KBM-7 (cell line): ENCODE measurements around the gene POLR1A.
A peak's percentile ranks its signal among the peaks of the same experiment; 100 is the strongest.

Source experiments
- DNase-seq: peaks from one replicate; pipeline ENCODE4 v3.0.0-alpha.2; 2015
- in situ Hi-C: fragments of 300-500 bp; cut with MboI; formaldehyde crosslinking; loops from 2 replicates; pipeline ENCODE4 v1.14.3; 2020; ENCODE audit warnings: low sequenced_read_pairs, low pct_unique_long_range_greater_than_20kb, mixed read lengths

POLR1A gene

DNA sequence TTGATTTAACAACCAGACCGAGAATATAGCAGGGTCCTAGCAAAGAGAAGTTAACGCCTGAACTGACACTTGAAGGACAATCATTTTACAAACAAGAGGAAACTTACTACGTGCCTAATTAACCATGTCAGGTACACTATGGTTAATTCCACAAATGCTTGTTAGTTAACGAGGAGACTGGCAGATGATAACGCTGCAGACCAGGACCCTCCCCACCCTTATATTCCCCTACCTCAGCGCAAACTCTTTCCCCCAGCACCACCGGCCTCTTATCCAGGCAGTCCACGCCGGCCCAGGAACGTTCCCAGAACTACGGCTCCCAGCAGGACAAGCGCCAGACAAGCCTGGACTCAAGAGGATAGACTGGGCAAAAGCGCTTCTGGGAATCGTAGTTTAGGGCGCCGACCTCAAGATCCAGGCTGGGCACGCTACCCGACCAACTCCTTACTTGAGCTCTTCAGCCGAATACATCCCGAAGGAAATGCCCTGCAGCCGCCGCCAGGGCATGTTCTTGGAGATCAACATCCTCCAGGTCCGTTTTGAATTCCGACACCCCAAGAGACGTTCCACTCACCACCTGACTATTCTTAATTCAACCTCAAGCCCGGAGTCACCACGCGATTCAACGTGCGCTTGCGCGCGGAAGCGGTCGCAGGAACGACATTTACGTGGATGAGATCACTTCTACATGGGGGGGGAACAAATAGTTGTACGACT, at the start of gene POLR1A:
Gene POLR1A, minus strand, starts transcription at position 635 of the 717 bp plus-strand sequence. Its CDS starts 110 bp downstream, at position 525.
- DNase-seq: peak; percentile 97
- in situ Hi-C loops: no loop called here

DNA sequence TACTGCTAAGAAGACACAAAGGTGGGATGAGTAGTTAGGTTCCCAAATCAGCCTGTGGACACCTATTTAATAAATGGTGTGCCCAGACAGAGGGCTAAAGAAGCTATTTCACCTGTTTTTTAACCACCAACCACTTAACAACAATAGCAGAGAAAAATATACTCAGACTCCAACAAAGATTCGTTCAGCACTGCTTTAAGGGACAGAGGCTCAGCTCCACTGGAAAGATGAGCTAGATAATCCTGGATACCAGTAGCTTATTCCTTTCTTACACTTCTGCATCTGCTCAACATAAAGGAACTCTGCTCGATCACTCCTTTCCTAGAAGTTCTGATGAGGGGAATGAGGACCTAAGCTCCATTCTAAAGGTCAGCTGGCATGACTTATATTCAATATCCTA, 44.8 kb upstream of the POLR1A start:
- in situ Hi-C loops: no loop called here
- no peak for DNase-seq

DNA sequence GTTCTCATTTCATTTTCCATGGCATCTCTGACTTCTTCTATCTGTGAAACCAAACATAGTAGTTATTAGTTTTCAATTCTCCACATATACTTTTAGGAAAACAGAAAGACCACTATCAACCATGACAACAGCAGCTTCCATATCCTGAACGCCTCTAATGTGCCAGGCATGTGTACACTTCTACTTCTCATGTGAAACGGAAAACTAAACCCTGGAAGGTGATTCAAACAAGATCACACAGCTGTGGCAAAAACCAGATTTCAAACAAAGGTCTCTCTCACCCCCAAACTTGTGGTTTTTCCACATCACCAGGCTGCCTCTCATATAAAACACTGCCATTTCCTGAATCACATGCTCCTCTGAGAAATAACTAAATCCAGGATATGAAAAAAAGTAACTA, 42.1 kb upstream of the POLR1A start:
- in situ Hi-C loops: no loop called here
- no peak for DNase-seq

DNA sequence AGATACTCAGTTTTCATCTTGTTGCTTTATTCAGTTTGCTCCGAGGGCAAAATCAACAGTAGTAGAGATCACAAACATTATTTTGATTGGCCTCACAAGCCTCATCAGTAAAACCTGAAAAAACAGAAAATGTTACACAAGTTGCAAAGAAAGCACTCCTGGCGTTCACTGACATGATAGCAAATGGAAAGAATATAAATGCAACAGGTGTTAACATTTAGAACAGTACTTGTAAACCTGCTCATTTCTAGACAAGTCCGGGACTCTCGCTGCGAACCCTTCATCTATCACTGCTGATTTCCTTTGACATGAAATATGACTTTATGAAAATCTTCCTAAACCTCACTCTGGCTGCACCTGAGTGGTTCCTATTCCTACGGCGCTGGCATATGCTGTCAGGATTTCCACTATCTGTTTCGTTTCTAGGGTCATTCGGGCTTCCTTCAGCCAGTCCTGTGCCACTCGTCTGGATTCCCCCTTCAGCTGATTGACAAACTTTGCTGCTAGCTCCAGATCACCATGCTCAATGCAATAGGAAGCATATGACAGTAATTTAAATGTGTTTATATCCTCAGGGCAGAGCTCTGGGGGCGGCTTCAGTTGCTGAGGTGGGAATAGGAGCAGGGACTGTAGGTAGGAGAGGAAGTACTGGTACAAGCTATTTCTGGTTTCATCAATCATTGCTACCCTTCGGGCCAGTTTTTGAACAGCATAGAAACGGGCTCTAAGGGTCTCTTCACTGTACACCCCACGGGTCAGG, 38.4 kb upstream of the POLR1A start:
- DNase-seq: no peak
- in situ Hi-C loops: no loop called here

DNA sequence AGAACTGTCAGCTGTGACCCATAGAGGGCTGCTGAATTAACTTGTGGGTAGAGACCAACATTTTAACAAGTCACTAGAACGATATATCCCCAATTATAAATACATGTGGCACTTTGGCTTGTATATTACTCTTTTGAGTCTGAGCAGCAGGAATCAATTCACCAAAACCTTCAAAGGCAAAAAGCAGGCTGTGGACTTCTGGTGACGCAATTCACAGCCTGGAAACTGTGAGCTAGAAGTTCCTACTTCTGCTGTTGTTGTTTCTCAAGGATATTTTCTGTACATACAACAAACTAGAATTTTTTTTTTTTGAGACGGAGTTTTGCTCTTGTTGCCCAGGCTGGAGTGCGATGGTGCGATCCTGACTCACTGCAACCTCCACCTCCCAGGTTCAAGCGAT, 37.6 kb upstream of the POLR1A start:
- in situ Hi-C loops: no loop called here
- no peak for DNase-seq

DNA sequence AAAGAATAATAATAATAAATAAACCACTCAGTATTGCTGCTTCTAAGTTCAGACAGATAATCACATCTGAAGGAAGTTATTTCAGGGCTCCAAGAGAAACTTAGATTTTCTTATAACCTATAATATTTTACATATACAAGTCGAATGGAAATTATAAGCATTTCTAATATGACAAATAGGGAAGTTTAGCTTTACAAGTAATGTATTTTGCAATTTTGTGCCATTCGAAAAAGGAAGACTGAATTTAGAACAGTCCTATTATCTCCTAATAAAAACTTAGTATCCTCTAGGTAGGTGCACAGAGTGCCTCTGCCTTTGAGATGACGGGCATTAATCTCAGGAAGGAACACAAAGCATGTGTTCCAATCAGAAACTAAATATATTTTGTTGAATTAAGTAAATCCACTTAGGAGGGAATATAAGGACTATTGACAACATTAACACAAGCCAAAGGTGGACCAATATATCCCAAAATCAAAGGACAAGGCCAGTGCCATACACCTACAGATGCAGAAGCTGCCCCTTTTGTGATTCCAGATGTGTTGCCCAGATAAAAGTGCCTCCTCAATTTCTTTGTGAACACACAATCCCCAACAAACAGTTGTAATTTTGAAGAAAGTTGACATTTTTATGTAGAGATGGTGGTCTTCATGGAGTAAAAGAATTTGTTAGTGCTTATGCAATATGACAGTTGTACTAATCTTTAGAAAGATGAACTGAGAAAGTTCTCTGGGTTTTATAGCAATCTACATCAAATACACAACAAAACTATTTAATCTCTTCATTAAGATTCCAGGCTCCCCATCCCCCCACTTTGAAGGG, 37.0 kb upstream of the POLR1A start:
- no peak for DNase-seq
- in situ Hi-C loops: no loop called here

DNA sequence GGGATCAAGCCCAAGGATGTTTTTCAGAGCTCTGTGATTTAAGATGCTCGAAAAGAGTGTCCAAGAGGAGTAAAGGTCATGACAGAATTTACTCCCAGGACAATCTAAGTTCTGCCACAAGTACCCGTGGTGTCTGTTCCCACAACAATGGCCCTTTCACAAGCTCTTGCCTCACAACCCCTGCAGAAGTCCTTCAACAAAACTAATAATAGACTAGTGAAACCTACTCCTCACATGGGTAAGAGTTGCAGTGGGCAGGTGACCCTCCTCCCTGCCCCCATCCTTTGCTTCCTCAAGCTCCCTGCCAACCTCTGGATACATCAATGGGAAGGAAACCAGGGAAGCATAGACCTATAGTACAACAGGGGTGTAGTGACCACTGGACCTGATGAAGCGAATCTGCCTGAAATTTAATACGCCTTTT, 35.3 kb upstream of the POLR1A start:
- DNase-seq: no peak
- in situ Hi-C loops: no loop called here

DNA sequence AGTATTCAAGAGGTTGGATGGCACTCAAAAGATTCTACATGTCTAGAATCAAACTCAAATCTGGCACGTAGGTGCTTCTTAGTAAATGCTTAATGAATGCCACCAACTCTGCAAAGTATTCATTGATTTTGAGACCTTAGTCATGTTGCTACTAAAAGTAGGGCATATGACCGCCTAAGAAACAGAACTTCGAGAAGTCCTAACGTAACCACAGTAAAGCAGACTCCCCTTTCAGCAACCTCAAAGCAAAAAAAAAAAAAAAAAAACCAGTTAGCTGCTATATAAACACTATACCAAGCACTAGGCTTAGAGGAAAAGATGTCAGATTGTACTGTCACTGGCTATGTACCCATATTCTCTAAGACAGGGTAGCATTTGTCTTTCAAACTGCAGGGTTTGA, 34.3 kb upstream of the POLR1A start:
- DNase-seq: no peak
- in situ Hi-C loops: no loop called here

DNA sequence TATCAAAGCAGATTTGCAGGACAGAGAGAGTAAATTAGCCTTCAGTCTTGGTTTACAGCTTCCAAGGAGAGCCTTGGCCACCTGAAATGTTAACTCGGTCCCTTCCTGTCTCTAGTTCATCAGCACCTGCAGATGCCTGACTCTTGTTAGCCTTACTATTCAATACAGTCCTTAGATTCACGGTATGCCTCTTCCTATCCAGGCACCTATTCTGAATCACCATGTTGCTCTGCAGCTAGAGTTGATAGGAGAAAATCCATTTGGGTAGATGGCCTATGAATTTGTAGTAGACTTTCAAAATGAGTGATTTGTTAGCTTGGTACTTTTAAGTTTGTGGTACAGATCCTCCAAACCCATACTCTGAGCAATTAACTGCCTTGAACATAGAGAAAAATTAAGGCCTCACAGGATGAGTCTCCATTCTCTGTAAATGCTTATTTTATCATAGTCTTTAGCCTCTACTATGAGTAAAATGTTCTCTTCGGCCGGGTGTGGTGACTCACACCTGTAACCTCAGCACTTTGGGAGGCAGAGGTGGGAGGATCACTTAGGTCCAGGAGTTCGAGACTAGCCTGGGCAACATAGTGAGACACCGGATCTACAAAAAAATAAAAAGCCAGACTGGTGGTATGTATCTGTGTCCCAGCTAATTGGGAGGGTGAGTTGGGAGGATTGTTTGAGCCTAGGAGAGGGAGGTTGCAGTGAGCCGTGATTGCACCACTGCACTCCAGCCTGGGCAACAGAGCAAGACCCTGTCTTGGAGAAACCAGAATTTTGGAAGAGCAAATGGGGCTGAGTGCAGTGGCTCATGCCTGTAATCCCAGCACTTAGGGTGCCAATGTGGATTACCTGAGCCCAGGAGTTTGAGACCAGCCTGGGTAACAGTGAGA, 33.3 kb upstream of the POLR1A start:
- in situ Hi-C loops: no loop called here

DNA sequence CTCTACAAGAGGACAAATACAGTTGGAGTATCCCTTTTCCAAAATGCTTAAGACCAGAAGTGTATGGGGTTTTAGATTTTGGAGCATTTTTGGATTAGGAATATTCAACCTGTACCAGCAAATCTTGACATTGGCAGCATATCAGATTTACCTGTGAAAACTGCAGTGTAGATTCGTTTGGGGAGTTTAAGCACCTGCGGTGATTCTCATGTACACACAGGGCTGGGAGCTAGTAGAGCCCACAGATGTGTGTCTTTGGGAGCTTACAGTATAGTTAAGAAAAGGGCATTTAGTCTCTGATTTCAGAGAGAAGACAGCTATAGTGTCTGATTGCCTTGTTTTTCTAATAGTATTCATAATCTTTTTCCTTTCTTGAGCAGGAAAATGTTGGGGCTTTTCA, 30.5 kb upstream of the POLR1A start:
- no peak for DNase-seq
- in situ Hi-C loops: no loop called here

More for the DNA sequence above, 33.3 kb upstream of the POLR1A start:
- DNase-seq: no peak

DNA sequence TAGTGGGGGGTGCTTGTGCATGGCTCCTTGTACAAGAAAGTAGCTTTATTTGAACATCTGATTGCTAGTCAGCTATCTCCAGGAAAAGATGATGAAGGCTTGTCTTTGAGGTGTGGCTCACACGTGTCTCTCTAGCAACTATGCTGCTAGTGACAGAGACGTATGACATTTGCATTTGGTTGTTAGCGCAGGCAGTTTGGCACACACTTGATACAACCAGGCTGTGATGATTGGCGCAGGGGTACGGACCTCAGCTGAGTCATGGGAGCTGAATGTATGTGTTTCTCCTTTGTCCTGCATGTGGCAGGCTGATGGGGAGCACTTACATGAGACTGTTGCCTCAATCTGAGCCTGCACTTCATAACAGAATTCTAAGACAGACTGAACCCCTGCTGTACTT, 30.0 kb upstream of the POLR1A start:
- no peak for DNase-seq
- in situ Hi-C loops: no loop called here

DNA sequence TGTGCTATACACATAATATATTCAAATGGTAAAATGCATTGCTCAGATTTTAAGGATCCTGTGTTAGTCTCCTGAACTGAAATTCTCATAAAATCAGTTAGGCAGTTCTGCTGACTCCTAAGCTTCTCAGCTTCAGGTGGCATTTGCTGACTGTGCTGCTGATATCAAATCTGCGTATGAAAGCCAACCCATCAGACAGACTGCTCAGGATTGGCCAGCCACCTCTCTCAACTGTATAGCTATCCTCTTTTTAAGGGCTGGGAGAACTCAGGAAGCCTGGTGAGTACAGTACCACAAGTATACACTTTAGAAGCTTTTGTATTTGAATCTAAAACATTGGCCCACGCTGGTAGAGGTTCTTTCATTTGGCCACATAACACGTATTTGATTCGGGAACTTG, 29.0 kb upstream of the POLR1A start:
- in situ Hi-C loops: no loop called here
- no peak for DNase-seq

DNA sequence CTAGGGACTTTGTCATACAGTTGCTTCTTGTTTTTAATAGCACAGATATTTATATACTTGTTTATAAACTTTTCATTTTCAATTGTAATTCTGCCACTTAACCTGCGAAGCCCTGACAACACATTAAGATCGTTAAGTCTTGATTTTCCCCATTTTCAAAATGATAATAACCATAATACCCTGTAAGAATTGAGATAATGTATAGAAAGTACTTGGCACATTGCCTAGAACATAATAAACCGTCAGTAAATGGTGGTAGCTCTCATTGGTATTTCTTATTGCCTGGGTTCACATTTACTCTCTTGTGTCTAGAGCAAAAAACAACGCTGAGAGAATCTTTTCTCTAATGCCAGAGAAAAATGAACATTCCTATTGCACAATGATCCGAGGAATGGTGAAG, 19.0 kb upstream of the POLR1A start:
- in situ Hi-C loops: no loop called here
- no peak for DNase-seq

DNA sequence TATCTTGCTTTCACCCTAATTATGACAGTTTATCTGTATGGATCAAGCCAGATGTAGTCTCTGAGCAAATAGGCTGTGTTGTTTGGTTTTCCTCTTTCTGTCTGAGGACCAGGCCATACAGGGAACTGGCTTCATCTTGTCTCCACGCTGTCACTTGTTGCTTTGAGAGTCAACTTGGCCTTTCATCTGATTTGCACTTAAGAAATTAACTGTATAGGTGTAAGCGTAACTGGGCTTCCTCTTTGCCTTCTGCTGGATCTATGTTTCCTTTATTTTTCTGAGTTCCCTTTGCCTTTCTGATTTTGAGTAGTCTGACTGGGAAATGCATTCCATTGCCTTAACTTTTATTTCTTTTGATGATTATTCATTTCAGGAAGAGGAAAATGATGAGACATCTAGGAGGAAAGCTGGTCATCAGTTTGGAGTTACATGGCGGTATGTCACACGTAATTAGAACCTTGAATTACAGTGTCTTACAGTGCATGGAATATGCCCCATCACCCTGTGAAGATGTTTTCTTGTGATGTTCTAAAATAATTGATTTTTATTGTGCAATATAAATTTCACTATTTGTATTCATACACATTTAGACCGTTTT, 17.7 kb upstream of the POLR1A start:
- in situ Hi-C loops: no loop called here
- DNase-seq: no peak

DNA sequence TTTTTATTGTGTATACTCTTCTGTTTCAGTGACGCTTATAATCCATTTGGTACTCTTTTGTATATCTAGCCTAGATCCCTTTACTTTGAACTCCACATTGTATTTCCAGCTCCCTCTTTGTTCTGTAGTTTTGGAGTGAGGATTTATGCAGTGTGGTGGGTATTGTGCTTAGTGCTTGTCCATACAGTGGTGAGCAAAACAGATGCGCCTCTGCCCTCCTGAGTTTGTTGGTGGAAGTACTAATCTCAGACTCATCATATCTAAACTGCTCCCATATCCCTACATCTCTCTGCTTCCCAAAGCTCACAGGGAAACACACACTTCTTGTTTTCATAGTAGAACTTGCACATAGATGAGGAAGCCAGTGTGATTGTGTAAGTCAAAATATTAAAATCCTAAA, 12.4 kb upstream of the POLR1A start:
- no peak for DNase-seq
- in situ Hi-C loops: no loop called here

DNA sequence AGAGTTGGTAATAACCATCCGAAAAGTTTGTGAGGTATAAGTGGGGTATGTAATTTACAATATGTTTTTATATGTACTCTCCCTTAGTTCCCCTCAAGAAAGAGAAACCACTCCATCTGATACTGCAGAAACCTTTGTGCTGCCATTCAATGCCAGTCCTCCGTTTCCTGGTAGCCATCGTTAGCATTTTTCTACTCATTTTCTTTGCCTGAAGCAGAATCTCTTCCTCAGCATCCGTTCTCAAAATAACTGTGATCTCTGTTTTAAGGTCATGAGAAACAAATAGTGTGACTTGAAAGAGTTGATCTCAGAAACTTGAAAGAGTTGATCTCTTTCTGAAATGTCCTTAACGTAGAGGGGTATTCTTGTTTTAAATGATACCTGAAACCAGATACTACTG, 1.3 kb upstream of the POLR1A start:
- peak; percentile 21 for DNase-seq
- in situ Hi-C loops: no loop called here

DNA sequence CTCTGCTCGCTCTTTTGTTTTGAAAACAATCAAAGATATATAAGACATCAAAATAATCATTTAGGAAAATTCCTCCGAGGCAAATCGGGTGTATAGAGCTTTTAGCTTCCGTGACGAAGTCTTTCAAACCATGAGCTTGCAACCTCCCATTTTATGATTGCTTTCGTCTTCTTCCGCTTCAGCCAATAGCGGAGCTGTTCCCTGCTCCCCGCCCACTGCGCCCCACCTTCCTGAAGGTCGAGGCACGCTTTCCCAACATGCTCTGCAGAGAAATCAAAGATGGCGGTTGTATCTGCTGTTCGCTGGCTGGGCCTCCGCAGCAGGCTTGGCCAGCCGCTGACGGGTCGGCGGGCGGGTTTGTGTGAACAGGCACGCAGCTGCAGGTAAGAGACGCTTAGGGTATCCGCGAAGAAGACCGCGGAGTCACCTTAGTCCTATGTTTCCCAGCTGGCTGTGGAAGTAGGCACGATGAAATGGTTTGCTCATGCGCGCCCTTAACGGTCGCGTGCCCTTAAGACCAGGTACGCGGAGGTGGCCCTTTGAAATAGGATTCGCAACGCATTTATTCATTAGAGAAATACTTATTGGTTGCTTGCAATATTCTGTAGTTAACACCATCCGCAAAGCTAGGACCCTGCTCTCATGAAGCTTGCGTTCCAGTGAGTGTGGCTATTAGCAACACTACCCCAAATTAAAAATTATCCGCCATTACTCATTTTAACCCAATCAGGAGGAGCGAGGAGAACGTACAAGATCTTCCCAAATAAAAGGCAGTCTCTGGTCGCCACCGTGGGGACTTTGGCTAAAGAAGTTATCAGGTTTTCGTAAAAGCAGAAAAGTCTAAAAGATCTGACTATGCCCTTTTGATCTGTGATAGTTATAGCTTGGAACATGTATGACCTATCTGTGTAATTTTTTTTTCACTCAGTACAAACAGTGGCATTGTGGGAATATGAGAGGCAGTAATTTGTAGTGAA, 571 bp upstream of the POLR1A start, which contains the start of gene PTCD3:
Gene PTCD3, plus strand, starts transcription at position 267 of the 977 bp plus-strand sequence. Its CDS starts 13 bp downstream, at position 280.
- in situ Hi-C loops: no loop called here
- peak; percentile 97 for DNase-seq
